Measurements from ENCODE around the gene CHRNA4. TPM values are rescaled to one million over a fixed set of nuclear protein-coding genes. Genes with fewer than 3 reads are reported as not detected.
"Not testable (repeated sequence)": the region's sequence is repeated elsewhere in the genome, so short reads cannot be mapped to it uniquely, and the experiment has no call there.

Gene CHRNA4
- total RNA-seq, 1 experiment from 2014 or later: not detected

DNA sequence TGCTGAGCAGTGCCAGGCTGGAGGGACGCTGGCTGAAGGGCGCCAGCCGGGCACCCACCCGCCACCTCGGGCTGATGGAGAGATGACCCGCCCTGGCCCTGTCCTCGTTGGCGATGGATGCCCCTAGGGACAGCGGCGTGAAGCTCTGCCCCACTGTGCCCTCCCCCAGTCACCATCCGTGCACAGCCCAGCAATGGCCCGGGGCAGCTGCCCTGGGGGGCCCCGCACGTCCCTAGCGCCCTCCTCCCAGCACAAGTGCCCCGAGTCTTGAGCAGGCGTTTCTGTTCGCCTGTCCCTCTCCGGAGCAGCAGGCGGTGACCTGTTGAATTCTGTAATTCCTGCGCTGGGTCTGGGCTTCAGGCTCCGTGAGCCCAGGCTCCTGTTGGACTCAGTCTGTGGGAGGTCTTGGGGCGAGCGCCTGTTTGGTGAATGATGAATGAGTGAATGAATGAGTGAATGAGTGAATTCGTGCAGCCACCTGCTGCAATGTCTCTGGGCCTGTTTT lies 36.8 kb upstream of the CHRNA4 start:
- no peak for DNase-seq (ENCODE audit: low spot score)

DNA sequence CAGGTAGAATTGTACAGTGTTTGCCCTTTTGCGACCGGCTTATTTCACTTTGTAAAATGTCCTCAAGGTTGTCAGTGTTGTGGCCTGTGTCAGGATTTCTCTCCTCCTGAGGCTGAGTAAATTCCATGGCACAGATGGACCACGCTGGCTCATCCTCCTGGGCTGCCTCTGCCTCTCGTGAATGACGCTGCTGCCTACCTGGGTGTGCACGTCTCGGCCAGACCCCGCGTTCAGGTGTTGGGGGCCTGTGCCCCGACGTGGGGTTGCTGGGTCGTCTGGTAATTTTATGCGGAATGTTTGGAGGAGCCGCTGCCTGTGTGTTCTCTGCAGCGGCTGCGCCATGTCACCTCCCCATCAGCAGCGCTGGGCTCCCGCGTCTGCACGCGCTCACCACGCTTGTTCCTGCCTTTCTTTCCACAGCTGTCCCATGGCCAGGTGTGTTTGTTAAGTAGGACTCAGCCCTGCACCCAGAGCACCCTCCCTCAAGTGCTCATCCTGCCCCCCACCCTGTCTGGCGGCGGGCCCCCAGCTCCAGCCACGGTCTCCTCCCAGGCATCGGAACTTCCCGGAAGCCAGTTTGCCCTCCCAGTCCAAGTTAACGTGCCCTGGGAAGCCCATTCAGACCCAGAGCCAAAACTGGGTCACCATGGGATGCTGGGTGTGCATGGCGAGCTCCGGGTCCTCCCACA lies 36.1 kb upstream of the CHRNA4 start:
- DNase-seq (ENCODE audit: low spot score): no peak

DNA sequence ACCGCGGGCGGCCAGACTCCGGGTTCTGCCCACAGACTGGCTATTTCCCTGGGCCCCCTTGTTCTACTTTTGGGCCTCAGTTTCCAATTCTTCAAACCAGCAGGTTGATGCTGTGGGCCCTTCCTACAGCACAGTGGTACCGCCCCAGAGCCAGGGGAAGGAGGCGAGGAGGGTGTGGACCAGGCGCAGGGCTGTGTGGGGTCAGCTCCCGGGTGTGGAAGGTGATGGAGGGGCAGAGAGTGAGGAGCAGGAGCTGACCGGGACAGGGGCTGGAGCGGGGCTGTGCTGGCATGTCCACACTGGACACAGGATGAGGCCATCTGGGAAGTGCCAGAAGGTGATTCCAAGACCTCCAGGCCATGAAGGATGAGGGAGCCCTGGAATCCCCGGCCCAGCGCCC lies 35.2 kb upstream of the CHRNA4 start:
- no peak for DNase-seq (ENCODE audit: low spot score)

DNA sequence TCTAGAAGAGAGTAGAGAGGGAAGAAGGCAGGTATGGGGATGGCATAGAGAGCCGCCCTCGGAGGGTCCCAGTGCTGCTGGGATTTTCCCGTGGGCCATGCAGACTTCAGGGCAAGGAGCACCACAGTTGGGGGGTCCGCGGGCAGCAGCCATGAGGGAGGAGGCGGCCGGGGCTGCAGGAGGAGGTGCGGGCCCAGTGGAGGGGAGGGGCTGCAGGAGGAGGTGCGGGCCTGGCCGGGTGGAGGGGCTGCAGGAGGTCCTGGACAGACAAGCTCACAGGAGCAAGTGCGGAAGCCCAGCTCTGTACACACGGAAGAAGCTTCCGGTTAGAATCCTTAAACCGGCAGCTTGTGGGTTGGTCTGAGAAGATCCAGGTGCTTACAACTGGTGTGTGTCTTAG lies 34.6 kb upstream of the CHRNA4 start:
- DNase-seq (ENCODE audit: low spot score): no peak

DNA sequence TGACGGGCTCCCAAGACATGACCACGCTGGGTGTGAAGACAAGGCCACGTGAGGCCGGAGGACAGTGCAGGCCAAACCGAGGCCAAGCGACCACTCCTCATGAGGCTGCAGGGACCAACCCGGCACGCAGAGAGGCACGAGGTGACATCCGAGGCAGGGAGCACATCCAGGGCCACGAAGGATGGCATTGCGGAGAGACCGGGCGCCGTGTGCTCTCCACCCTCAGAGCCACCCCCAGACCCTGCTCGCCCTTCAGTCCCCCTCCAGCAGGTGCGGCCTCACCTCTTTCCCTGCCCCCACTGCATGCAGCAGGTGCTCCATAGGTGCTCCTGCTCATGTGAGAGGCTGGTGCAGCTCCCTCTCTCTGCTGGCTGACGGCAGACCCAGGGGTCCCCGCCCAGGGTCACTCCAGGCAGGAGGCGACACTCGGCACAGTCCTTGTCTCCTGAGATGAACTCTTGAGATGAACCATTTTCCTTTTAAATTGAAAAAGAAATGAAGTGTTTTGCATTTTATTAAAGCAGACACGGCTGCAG lies 33.8 kb upstream of the CHRNA4 start:
- no peak for DNase-seq (ENCODE audit: low spot score)

DNA sequence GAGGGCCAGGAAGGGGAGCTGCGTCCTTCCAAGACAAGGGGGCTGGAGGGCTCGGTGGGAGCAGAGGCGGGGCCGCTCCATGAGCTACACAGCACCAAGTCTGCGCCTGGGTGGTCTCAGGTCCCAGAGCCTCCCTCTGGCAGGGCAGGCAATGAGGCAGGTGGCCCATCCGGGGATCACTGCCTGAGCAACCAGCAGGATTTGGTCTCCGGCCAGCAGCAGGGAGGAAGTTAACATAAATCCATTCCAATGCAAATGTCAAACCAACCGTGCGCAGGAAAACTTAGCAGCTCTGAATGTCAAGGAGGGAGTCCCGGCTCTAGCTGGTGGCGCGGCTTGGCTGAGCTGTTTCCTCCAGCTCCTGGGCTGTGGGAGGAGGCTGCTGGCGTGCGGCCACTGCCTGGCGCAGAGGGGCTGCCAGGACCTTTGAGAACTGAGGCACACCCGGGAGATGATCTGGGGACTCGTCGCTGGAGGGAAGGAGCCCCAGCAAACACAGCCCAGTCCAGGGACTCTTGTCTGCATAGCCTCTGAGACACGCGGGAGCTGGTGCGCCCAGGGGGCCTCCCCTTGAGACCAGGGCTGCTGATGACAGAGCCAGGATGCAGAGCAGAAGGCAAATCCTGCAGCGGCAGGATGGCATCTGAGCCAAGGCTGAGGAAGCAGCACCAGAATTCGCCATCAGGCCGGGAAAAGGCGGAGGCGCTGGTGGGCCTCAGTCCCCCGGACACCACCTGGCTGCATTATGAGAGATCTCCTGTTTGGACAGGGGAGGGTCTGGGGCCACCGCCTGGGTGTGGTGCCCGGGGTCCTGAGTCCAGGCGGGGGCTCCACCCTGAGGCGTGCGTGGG lies 33.1 kb upstream of the CHRNA4 start:
- no peak for DNase-seq (ENCODE audit: low spot score)

DNA sequence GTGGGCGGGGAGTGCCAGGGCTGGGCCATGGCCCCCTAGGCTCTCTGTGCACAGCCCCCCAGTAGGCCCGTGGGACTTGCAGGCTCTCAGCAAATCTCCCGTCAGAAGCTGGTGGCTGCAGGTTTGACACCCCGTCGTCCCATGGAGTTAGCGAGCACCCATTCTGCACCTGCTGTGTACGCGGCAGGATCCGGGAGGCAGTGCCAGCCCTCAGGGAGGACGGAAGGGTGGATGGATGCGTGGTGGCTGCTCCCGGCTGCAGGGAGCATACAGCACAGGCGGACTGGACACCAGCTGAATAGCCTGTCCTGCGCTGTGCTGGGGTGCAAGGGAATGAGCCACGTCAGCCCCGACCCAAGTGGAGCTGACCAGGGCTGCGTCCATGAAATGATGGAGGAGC lies 32.4 kb upstream of the CHRNA4 start:
- DNase-seq (ENCODE audit: low spot score): no peak

DNA sequence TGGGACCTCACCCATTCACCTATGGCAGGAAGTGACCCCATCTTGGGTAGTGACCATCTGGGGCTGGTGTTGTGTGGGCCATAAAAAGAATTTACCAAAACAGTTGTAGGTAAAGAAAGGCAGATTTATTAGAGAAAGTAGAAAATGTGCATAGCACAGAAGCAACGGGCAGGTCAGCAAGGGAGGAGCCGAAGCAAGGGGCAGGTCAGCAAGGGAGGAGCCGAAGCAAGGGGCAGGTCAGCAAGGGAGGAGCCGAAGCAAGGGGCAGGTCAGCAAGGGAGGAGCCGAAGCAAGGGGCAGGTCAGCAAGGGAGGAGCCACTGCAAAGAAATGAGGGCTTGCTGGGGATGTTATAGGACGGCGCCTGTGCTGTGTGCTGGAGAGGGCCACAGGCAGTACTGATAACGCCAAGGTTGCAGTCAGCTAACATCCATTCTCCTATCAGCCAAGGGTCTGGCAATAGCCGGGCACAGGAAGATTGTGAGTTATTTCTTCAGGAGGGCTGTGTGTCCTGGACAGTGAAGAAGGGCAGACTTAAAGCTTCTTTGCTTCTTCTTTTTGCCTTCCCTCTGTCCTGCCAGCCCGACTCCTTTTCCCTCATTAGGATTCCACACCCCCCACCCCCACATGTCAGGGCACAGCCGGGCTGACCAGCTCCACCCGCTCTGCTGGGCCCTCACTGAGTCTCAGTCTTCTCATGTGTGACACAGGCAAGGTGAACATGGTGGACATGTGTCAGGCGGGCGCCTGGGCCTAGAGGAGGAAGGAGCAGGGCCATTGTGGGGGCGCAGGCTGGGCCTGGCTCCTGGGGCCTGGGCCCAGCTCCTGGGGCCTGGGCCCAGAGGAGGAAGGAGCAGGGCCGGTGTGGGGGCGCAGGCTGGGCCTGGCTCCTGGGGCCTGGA lies 31.6 kb upstream of the CHRNA4 start:
- no peak for DNase-seq (ENCODE audit: low spot score)

DNA sequence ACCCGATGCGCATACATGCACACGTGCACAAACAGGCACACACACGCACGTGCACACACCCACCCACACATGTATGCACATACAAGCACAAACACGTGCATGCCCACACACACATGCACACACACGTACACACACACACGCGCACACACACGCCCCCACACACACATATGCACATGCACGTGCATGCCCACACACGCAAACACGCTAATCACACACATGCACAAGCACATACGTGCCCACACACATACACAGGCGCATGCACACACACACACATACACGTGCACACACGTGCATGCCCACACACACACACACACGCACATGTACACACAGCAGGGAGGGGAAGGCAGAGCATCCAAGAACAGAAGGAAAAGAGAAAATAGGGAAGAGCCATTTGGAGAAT lies 26.8 kb upstream of the CHRNA4 start:
- no peak for DNase-seq (ENCODE audit: low spot score)

DNA sequence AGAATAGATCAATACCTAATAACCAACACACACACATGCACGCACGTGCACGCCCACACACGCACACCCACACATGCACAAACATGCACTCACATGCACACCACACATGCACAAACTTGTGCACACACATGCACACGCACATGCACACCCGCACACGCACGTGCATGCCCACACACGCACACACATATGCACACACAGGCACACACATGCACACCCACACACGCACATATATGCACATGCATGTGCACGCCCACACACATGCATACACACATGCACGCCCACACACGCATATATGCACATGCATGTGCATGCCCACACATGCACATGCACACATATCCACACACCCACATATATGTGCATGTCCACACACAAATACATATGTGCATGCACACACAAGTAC lies 26.2 kb upstream of the CHRNA4 start:
- no peak for DNase-seq (ENCODE audit: low spot score)

DNA sequence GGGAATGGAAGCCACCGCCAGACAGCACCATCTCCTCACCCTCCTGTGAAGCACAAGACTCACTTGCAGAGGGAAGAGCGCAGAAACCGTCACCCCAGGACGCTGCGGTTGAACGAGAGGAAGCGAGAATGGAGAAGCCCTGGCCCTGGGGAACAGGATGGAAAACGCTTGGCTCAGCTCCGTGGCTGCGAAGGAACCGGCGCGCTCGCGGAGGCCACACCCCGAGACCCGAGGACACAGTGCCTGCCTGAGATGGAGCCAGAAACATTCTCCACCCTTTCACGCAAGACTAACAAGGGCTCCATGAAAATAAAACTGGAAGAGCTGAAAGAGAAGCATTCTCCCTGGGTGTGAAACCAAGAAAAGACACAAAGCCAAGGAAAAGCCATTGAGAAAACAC lies 25.3 kb upstream of the CHRNA4 start:
- no peak for DNase-seq (ENCODE audit: low spot score)

DNA sequence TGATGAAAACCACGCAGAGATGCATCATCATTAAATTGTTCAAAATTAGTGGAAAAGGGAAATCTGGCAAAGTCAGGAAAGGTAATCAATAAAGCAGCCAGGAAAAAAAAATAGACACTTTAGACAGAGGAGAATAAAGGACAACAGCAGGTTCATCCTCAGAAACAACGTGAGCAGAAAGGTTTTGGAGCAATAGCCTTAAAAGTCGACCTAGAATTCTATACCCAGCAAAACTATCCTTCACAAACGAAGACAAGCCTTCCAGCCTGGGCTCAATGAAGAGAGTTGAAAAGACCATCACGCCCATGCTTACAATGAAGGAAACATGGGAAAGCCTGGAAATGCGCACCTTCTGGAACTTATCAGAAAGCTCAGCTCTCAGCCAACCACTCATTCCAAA lies 24.7 kb upstream of the CHRNA4 start:
- no peak for DNase-seq (ENCODE audit: low spot score)

DNA sequence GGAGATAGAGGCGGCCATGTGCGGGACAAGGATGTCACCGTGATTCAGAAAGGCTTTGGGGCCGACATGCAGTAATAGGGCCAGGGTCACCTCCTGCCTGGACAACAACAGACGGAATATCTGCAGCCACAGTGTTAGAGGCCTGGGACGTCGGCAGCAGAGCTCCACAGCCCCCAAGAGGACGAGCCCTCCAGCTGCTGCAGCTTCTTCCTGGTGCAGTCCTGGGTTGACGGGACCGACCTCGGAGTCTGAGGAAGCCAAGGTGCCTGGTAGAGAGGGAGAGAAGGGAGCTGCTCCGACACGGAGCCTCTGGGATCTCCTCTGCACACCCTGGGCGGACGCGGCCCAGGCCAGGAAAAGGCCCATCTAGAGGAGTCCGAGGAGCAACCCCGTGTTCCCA lies 23.2 kb upstream of the CHRNA4 start:
- DNase-seq (ENCODE audit: low spot score): no peak

DNA sequence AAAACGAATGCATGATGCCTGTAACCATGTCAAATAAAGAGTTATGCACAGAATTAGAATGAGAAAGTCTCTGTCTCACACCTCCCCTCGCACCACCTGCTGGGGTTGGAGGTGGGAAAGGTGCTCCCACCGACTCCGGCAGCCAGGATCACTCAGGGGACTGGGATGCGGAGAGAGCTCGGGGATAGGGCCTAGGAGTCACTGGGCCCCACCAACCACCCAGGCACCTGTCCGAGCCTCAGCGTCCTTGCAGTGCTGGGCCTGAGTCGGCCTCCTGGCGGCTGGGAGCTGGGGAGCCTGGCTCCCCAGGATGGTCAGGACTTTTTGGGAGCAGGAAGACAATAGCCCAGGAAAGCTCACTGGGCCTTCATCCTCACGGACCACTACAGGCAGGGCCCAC lies 22.4 kb upstream of the CHRNA4 start:
- DNase-seq (ENCODE audit: low spot score): no peak

DNA sequence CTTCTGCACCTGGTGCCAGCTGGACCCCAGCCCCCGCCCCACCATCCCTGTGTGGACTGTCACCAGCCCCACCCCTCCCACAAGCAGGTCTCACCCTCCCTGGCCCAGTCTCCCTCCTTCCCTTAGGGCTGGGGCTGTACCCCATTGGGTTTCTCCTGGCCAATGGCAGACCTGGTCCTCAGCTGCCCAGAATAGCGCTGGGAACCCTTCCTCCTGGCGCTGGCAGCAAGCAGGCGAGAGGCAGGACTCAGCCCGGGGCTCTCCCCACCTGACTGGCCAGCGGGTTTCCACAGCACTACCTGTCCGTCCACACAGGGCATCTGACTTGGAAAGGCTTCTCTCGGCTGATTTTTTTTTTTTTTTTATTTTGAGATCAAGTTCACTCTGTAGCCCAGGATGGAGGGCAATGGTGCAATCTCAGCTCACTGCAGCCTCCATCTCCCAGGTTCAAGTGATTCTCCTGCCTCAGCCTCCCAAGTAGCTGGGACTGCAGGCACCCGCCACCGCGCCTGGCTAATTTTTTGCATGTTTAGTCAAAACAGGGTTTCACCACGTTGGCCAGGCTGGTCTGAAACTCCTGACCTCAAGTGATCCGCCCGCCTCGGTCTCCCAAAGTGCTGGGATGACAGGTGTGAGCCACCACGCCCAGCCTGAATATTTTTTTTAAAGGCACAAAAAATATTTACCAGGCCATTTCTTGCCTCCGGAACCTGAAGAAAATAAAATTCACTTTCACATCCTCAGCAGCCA lies 21.6 kb upstream of the CHRNA4 start:
- DNase-seq (ENCODE audit: low spot score): no peak

DNA sequence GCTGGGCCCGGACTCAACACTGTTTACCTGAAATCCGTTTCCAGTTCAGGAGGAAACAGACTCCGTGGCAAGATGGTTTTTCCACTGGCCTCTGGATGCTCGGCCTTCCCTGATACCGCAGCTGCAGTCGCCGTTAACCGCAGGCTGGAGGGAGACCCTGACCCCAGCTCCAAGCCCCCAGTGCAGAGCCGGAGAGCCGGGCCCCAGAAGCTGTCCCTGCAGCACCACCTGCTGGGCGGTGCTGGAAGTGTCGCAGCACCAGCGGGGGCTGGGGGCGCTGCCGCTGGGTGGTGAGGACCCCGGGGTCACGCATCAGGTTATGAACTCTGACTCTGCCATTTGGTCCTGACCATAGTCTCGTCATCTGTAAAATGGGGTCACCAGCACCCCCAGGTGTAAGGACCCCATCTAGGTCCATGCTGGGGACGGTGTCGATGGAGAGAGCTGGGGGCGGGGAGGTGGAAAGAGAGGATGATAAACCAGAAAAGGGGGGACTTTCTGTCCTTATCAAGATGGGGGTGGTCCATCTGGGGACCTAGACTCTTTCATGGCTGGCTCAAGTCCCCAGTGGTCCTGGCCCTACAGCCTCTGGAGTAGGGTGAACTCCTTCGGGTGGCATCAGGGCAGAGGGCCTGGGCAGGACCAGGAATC lies 20.8 kb upstream of the CHRNA4 start:
- peak; percentile 45 for DNase-seq (ENCODE audit: low spot score)

DNA sequence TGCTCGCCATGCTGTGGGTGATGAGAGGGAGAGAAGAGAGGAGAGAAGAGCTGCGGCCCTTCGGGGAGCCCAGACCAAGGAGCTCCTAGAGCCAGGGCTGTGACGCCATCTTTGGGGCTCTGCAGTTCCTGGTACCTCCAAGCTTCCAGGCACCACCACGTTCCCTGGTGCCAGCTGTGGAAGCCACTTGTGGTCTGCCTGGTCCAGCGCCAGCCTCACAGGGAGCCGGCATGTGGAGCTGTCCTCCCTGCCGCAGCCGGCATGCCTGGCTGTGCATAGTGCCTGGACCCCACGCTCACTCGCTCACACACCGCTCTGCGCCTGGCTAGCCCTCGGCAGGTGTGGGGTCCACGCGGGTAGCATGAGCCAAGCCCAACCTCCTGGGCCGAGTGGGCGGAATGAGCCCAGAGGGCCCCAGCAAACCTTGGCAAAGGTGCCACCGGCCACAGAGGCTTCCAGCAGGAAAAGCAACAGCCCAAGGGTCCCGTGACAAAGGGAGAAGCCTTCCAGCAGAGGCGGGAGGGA lies 19.3 kb upstream of the CHRNA4 start:
- DNase-seq (ENCODE audit: low spot score): no peak

DNA sequence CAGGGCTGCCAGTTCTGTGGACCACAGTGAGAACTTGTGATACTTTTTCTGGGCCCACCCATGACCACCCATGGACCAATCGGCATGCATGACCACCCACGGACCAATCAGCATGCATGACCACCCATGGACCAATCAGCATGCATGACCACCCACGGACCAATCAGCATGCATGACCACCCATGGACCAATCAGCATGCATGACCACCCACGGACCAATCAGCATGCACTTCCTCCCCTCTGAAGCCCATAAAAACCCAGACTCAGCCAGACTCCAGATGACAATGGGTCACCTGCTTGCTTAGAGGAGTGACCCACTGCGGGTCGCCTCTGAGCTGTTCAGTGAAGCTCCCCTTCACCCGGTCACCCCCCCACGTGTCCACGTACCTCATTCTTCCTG lies 18.7 kb upstream of the CHRNA4 start:
- DNase-seq (ENCODE audit: low spot score): not testable (repeated sequence)

DNA sequence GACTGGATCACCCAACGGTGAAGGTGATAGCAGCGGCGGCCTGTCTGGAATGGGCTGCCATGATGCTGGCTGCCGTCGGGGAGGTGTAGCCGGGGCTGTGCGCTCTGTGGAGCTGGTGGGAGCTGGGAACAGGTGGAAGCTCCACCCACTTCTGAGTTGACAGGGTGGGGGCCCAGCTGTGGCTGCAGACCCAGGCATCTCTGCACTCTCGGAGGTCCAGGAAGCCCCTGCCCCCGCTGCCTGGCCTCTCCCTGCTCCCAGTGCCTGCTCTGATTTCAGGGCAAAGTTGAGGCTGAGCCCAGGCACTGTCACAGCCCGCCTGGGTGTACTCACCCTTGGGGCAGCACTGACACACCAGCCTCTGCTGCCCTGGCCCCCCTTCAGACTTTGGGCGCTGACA lies 18.1 kb upstream of the CHRNA4 start:
- no peak for DNase-seq (ENCODE audit: low spot score)

DNA sequence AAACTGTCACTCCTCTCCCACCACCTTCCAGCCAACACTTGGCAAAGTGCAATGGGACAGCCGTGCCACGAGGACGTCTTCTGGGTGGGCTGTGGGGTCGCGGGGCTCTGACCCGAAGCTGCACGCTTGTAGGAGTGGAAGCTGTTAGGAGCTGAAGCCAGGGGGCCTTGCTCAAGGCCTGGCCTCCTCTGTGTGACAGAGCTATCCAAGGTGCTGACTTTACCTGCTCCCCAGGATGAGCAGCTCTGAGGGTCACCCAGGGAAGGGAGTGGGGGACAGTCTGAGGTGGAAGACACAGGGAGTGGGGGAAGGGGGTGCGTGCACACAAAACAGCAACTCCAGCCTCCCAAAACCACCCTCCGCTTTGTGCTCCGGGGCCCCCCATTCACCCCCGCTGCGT lies 17.5 kb upstream of the CHRNA4 start:
- DNase-seq (ENCODE audit: low spot score): no peak

Measured in HT-29 (cell line).